IMR-90 (cell line): ENCODE results near the gene PPP3R2. TPM values are rescaled to one million over a fixed set of nuclear protein-coding genes. Genes with fewer than 3 reads are reported as not detected.

Experiments used
- ATAC-seq: fragments of 200-7000 bp; cut with Tn5 transposase; 2 replicates; pipeline ENCODE4 v1.9.1; 2020; ENCODE audit warnings: low read depth, mild to moderate bottlenecking, moderate library complexity
- BruUV-seq: library from RNA; stranded (reverse); fragments of 400-500 nt; replicated peaks from 2 replicates; lab custom pipeline; 2021; lab: Mats Ljungman, UMichigan
- CTCF ChIA-PET: fragments of 300-600 bp; formaldehyde crosslinking; extraction: SDS; loops from one replicate; lab custom pipeline; 2021; ENCODE audit warnings: antibody characterized with exemption; lab: Yijun Ruan, JAX
- POLR2A ChIA-PET: fragments of 300-600 bp; sonication (Branson Sonifier 250); formaldehyde crosslinking; loops from one replicate; lab custom pipeline; 2022; ENCODE audit warnings: antibody characterized with exemption; ENCODE audit not compliant: unreplicated experiment; lab: Charles Lee
- DNase-seq: peaks from one replicate; pipeline ENCODE4 v3.0.0; 2013
- H2AFZ ChIP-seq: replicated peaks from 2 replicates; pipeline ENCODE3; 2013; ENCODE audit warnings: low read length, mild to moderate bottlenecking; ENCODE audit not compliant: poor library complexity
- H2AK5ac ChIP-seq: 2 replicates; pipeline ENCODE4 v1.6.1; 2013; ENCODE audit warnings: low read depth, low read length, inconsistent platforms
- H2AK9ac ChIP-seq: replicated peaks from 2 replicates; pipeline ENCODE3; 2013; ENCODE audit warnings: mild to moderate bottlenecking, low read depth, low read length, moderate library complexity; ENCODE audit not compliant: poor library complexity
- H2BK120ac ChIP-seq: 2 replicates; pipeline ENCODE4 v1.6.1; 2013; ENCODE audit warnings: low read depth, low read length, inconsistent platforms
- H2BK15ac ChIP-seq: 3 replicates; pipeline ENCODE4 v1.6.1; 2013; ENCODE audit warnings: low read depth, low read length, inconsistent platforms
- H2BK20ac ChIP-seq: 2 replicates; pipeline ENCODE4 v1.6.1; 2013; ENCODE audit warnings: low read depth, mild to moderate bottlenecking, inconsistent platforms, low read length, moderate library complexity
- H2BK5ac ChIP-seq: 2 replicates; pipeline ENCODE4 v1.6.1; 2013; ENCODE audit warnings: mild to moderate bottlenecking, low read depth, low read length, inconsistent platforms; ENCODE audit not compliant: poor library complexity, severe bottlenecking
- H3K14ac ChIP-seq: replicated peaks from 2 replicates; pipeline ENCODE4 v1.6.1; 2013; ENCODE audit warnings: low read depth, low read length, inconsistent platforms
- H3K18ac ChIP-seq: 2 replicates; pipeline ENCODE4 v1.6.1; 2013; ENCODE audit warnings: low read depth, low read length, control low read depth
- H3K23ac ChIP-seq: 2 replicates; pipeline ENCODE4 v1.6.1; 2013; ENCODE audit warnings: low read depth, low read length, inconsistent platforms
- H3K27ac ChIP-seq: 2 replicates; pipeline ENCODE4 v1.5.1; 2013; ENCODE audit warnings: mild to moderate bottlenecking, control low read depth, low read length; ENCODE audit not compliant: insufficient read depth
- H3K27me3 ChIP-seq: 2 replicates; pipeline ENCODE4 v1.6.1; 2013; ENCODE audit warnings: low read length; ENCODE audit not compliant: control insufficient read depth, insufficient read depth
- H3K36me3 ChIP-seq: 2 replicates; pipeline ENCODE4 v1.6.1; 2013; ENCODE audit warnings: low read length, mixed read lengths; ENCODE audit not compliant: control insufficient read depth, insufficient read depth
- H3K4ac ChIP-seq: 2 replicates; pipeline ENCODE4 v1.6.1; 2013; ENCODE audit warnings: low read depth, low read length, inconsistent platforms
- H3K4me1 ChIP-seq: 2 replicates; pipeline ENCODE4 v1.6.1; 2013; ENCODE audit warnings: low read length, mixed read lengths; ENCODE audit not compliant: control insufficient read depth, insufficient read depth
- H3K4me2 ChIP-seq: 2 replicates; pipeline ENCODE4 v1.6.1; 2013; ENCODE audit warnings: low read depth, mild to moderate bottlenecking, control low read depth, low read length, moderate library complexity
- H3K4me3 ChIP-seq: 2 replicates; pipeline ENCODE4 v1.5.1; 2013; ENCODE audit warnings: low read depth, mild to moderate bottlenecking, control low read depth, low read length, moderate library complexity; ENCODE audit not compliant: insufficient read depth
- H3K56ac ChIP-seq: 2 replicates; pipeline ENCODE4 v1.6.1; 2013; ENCODE audit warnings: low read length, inconsistent platforms; ENCODE audit not compliant: insufficient read depth; ENCODE audit errors: extremely low read depth
- H3K79me1 ChIP-seq, 2 experiments: 2 replicates each; pipeline ENCODE4 v1.6.1; 2013; ENCODE audit warnings: low read length in 2 of 2, inconsistent platforms in 1 of 2, low read depth in 1 of 2
- H3K9ac ChIP-seq: 2 replicates; pipeline ENCODE4 v1.6.1; 2013; ENCODE audit warnings: low read depth, low read length, control low read depth
- H3K9me1 ChIP-seq: 2 replicates; pipeline ENCODE4 v1.6.1; 2013; ENCODE audit warnings: low read length, inconsistent platforms; ENCODE audit not compliant: insufficient read depth
- H3K9me3 ChIP-seq: 2 replicates; pipeline ENCODE4 v1.6.1; 2013; ENCODE audit warnings: low read length; ENCODE audit not compliant: control insufficient read depth, insufficient read depth
- H4K20me1 ChIP-seq: 2 replicates; pipeline ENCODE4 v1.6.1; 2013; ENCODE audit warnings: low read length, inconsistent platforms; ENCODE audit not compliant: insufficient read depth
- H4K5ac ChIP-seq: 2 replicates; pipeline ENCODE4 v1.6.1; 2013; ENCODE audit warnings: mild to moderate bottlenecking, low read depth, low read length, control low read depth
- H4K8ac ChIP-seq, 2 experiments: 2 replicates each; pipeline ENCODE4 v1.6.1; 2013; ENCODE audit warnings: low read depth in 2 of 2, low read length in 2 of 2, control low read depth in 1 of 2, inconsistent platforms in 1 of 2
- H4K91ac ChIP-seq: 2 replicates; pipeline ENCODE4 v1.6.1; 2013; ENCODE audit warnings: low read depth, low read length, inconsistent platforms; ENCODE audit not compliant: insufficient read depth
- CEBPB ChIP-seq: IDR thresholded peaks from 2 replicates; pipeline ENCODE4 v1.6.1; 2012; ENCODE audit warnings: low read depth, low read length, improper control_type of control experiment
- CHD1 ChIP-seq: IDR thresholded peaks from 2 replicates; pipeline ENCODE4 v1.6.1; 2012; ENCODE audit warnings: low read depth, low read length, improper control_type of control experiment
- CTCF ChIP-seq: conservative IDR thresholded peaks from 2 replicates; pipeline ENCODE4 v1.5.1; 2012; ENCODE audit warnings: mild to moderate bottlenecking, low read depth, low read length, improper control_type of control experiment
- FOS ChIP-seq: fragments of 150-350 bp; IDR thresholded peaks from 2 replicates; pipeline ENCODE4 v1.6.1; 2016; ENCODE audit warnings: low read depth, low read length
- POLR2A ChIP-seq: IDR thresholded peaks from 2 replicates; pipeline ENCODE4 v1.6.1; 2012; ENCODE audit warnings: mild to moderate bottlenecking, low read depth, low read length
- RAD21 ChIP-seq: IDR thresholded peaks from 2 replicates; pipeline ENCODE4 v1.6.1; 2012; ENCODE audit warnings: low read length, improper control_type of control experiment
- RCOR1 ChIP-seq: IDR thresholded peaks from 2 replicates; pipeline ENCODE4 v1.6.1; 2012; ENCODE audit warnings: mild to moderate bottlenecking, low read length, improper control_type of control experiment; ENCODE audit not compliant: insufficient replicate concordance
- RFX5 ChIP-seq: IDR thresholded peaks from 2 replicates; pipeline ENCODE4 v1.8.0; 2012; ENCODE audit warnings: low read depth, mild to moderate bottlenecking, low read length, moderate library complexity
- SMC3 ChIP-seq: fragments of 150-350 bp; IDR thresholded peaks from 2 replicates; pipeline ENCODE4 v1.6.1; 2016; ENCODE audit warnings: low read depth, mild to moderate bottlenecking, antibody characterized with exemption, low read length, moderate library complexity
- USF2 ChIP-seq: fragments of 150-350 bp; IDR thresholded peaks from 2 replicates; pipeline ENCODE4 v1.6.1; 2017; ENCODE audit warnings: mild to moderate bottlenecking, antibody characterized with exemption, low read length, low read depth
- WGBS, 2 experiments: methylation state at CpG; one replicate each; pipeline versions ENCODE4 v1.1.5 to v1.1.7; 2013; ENCODE audit warnings: missing lambda C conversion rate in 2 of 2; ENCODE audit not compliant: insufficient read length in 1 of 2; ENCODE audit errors: extremely low coverage in 2 of 2; 5-methylcytosine and 5-hydroxymethylcytosine counted together
- dilution Hi-C: fragments of 300-500 bp; cut with HindIII; formaldehyde crosslinking; loops from one replicate; pipeline ENCODE4 v1.14.3; 2018; ENCODE audit warnings: low sequenced_read_pairs; ENCODE audit not compliant: unreplicated experiment
- in situ Hi-C: fragments of 300-500 bp; cut with MboI; formaldehyde crosslinking; loops from 3 replicates; pipeline ENCODE4 v1.14.3; 2019; ENCODE audit warnings: low sequenced_read_pairs, inconsistent platforms, mixed read lengths
- intact Hi-C: fragments of 100-400 bp; cut with micrococcal nuclease; formaldehyde crosslinking; loops from 2 replicates; pipeline ENCODE4 v1.10.0; 2022
- polyA plus RNA-seq, 3 experiments: library from polyadenylated mRNA; depleted of rRNA; stranded (reverse); fragments of >200 nt; gene quantifications; 2 replicates each; pipeline ENCODE4 v1.2.3, GENCODE V29; 2012; ENCODE audit warnings: low replicate concordance in 1 of 3
- total RNA-seq: library from RNA; depleted of rRNA; stranded (reverse); fragments of >200 nt; gene quantifications from 2 replicates; pipeline ENCODE4 v1.2.3, GENCODE V29; 2012
- TF ChIP-seq, protein P1 (sequence below): fragments of 150-350 bp; IDR thresholded peaks from 2 replicates; pipeline ENCODE4 v1.6.1; 2016; ENCODE audit warnings: low read depth, mild to moderate bottlenecking, low read length, moderate library complexity, borderline replicate concordance

The PPP3R2 gene
- total and polyA plus RNA-seq, 2 of the 4 experiments (the other 2 are of a cell fraction): not detected

DNA sequence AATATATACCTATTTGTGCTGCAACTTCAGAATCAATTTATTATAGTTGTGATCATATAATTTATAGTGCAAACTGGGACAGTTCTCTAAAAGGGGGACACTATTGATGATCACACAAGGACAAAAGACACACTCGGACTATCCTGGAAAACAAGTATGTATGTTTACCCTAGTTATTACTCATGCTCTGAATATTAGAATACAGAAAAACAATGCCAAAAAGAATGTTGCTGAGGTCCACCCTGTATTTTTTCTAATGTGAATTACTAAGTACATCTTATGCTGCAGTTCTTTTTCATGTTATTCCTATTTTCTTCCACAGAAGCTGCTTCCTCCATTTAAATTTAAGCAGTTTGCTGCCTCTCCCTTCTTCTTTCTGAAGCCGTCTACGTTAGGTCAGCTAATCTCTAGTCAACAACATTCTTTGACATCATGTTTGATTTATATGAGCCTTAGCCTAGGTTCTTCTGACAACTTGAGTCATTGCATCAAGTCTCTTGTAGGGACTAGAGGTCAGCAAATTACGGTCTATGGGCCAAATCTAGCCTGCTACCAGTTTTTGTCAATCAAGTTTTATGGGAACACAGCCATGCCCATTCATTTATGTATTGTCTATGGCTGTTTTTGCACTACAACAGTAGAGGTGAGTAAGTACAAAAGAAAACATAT is 40.1 kb upstream of the PPP3R2 start:
- H3K9me1 ChIP-seq: no peaks in the 10 kb centered on the region
- H3K4me2 ChIP-seq: no peak overlapping the region
- H3K4me3 ChIP-seq: no peak overlapping the region
- POLR2A ChIA-PET: no interaction called here
- TF ChIP-seq RFX5 (no peak), FOS (no peak), CHD1 (no peak), RAD21 (no peak), CEBPB (no peak), USF2 (no peak), SMC3 (no peak), CTCF (no peak), POLR2A (no peak), RCOR1 (no peak)
- TF ChIP-seq, protein P1, sequence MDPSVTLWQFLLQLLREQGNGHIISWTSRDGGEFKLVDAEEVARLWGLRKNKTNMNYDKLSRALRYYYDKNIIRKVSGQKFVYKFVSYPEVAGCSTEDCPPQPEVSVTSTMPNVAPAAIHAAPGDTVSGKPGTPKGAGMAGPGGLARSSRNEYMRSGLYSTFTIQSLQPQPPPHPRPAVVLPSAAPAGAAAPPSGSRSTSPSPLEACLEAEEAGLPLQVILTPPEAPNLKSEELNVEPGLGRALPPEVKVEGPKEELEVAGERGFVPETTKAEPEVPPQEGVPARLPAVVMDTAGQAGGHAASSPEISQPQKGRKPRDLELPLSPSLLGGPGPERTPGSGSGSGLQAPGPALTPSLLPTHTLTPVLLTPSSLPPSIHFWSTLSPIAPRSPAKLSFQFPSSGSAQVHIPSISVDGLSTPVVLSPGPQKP: no peak
- no peaks in the 10 kb centered on the region for H3K4me1 ChIP-seq
- no peak overlapping the region for H3K18ac ChIP-seq
- H2BK20ac ChIP-seq: no peak overlapping the region
- no peak overlapping the region for H3K23ac ChIP-seq
- BruUV-seq: no TSS peak
- no peak overlapping the region for H3K14ac ChIP-seq
- no peak overlapping the region for H2AK5ac ChIP-seq
- H2BK120ac ChIP-seq: no peak overlapping the region
- no peak overlapping the region for H3K27ac ChIP-seq
- in situ Hi-C loops (no loop called here), dilution Hi-C loops (no loop called here), intact Hi-C loops (no loop called here)
- no peak overlapping the region for H2BK15ac ChIP-seq
- no peak overlapping the region for H4K5ac ChIP-seq
- H3K4ac ChIP-seq: no peak overlapping the region
- no peak overlapping the region for H2AFZ ChIP-seq
- no peak for ATAC-seq
- no peaks in the 10 kb centered on the region for H3K27me3 ChIP-seq
- no peak overlapping the region for H3K9ac ChIP-seq
- no peak for DNase-seq
- no peak overlapping the region for H2BK5ac ChIP-seq
- H3K56ac ChIP-seq: no peak overlapping the region
- no peaks in the 10 kb centered on the region for H4K20me1 ChIP-seq
- H4K91ac ChIP-seq: no peak overlapping the region
- no peak overlapping the region for H2AK9ac ChIP-seq
- H3K36me3 ChIP-seq: no peaks in the 10 kb centered on the region
- no peaks in the 10 kb centered on the region for H3K9me3 ChIP-seq
- H4K8ac ChIP-seq: no peak overlapping the region
- CTCF ChIA-PET: no interaction called here
- WGBS, 2 experiments: 20% methylated on average over 2 of the region's 4 CpGs; no CpG with 5 or more reads in 1 of the 2 experiments
- H3K79me1 ChIP-seq: no peaks in the 10 kb centered on the region
